ENCODE results near the gene PLPPR1. TPM values are rescaled to one million over a fixed set of nuclear protein-coding genes. Genes with fewer than 3 reads are reported as not detected.

Gene PLPPR1
- total and polyA plus RNA-seq, 5 donors from 2014 or later: not detected

GRCh38 chr9:101367323-101367722 lies 338.8 kb downstream of the PLPPR1 start:
- Mint-ChIP-seq H3K27me3 (peaks cover 17% of the 10 kb centered on the region), H3K4me1 (no peaks in the 10 kb centered on the region), H3K36me3 (no peaks in the 10 kb centered on the region), H3K27ac (no peak overlapping the region), H3K9me3 (no peaks in the 10 kb centered on the region), H3K4me3 (no peak overlapping the region)
- ATAC-seq (ENCODE audit: low read depth in 2 of 2): no peak
- no peaks in the 10 kb centered on the region for H3K36me3 ChIP-seq (ENCODE audit: control insufficient read depth, insufficient read depth, low read length)
- DNase-seq: no peak
- no peak overlapping the region for H3K4me3 ChIP-seq (ENCODE audit: low read depth, low read length)
- H3K27ac ChIP-seq (ENCODE audit: insufficient read depth, low read length, poor library complexity, severe bottlenecking): no peak overlapping the region
- peaks cover 6% of the 10 kb centered on the region for H3K27me3 ChIP-seq (ENCODE audit: control insufficient read depth, insufficient read depth, low read length)
- H3K9me3 ChIP-seq (ENCODE audit: control insufficient read depth in 2 of 2, low read length in 2 of 2): no peaks in the 10 kb centered on the region
- no peaks in the 10 kb centered on the region for H3K4me1 ChIP-seq (ENCODE audit: control insufficient read depth, insufficient read depth, low read length, poor library complexity, severe bottlenecking)

- Mint-ChIP-seq H3K27me3 (peaks cover 15% of the 10 kb centered on the region), H3K36me3 (no peaks in the 10 kb centered on the region), H3K4me1 (no peaks in the 10 kb centered on the region), H3K9me3 (no peaks in the 10 kb centered on the region), H3K4me3 (no peak overlapping the region), H3K27ac (no peak overlapping the region)
- Histone ChIP-seq H3K27ac (ENCODE audit: insufficient read depth, low read length, poor library complexity, severe bottlenecking) (no peak overlapping the region), H3K27me3 (ENCODE audit: control insufficient read depth, insufficient read depth, low read length) (peaks cover 6% of the 10 kb centered on the region), H3K4me3 (ENCODE audit: low read depth, low read length) (no peak overlapping the region), H3K36me3 (ENCODE audit: control insufficient read depth, insufficient read depth, low read length) (no peaks in the 10 kb centered on the region), H3K9me3 (ENCODE audit: control insufficient read depth in 2 of 2, low read length in 2 of 2) (no peaks in the 10 kb centered on the region), H3K4me1 (ENCODE audit: control insufficient read depth, insufficient read depth, low read length, poor library complexity, severe bottlenecking) (no peaks in the 10 kb centered on the region)
- no peak for ATAC-seq (ENCODE audit: low read depth in 2 of 2)
- DNase-seq: no peak
Observed at GRCh38 chr9:101369286-101369685, 340.8 kb downstream of the PLPPR1 start.

GRCh38 chr9:101369884-101370531 lies 341.5 kb downstream of the PLPPR1 start:
- no peaks in the 10 kb centered on the region for H3K4me1 ChIP-seq (ENCODE audit: control insufficient read depth, insufficient read depth, low read length, poor library complexity, severe bottlenecking)
- H3K27me3 ChIP-seq (ENCODE audit: control insufficient read depth, insufficient read depth, low read length): peaks cover 6% of the 10 kb centered on the region
- H3K4me3 ChIP-seq (ENCODE audit: low read depth, low read length): no peak overlapping the region
- DNase-seq (no peak), ATAC-seq (ENCODE audit: low read depth in 2 of 2) (no peak)
- H3K4me3 Mint-ChIP-seq: no peak overlapping the region
- no peak overlapping the region for H3K27ac ChIP-seq (ENCODE audit: insufficient read depth, low read length, poor library complexity, severe bottlenecking)
- peaks cover 11% of the 10 kb centered on the region for H3K27me3 Mint-ChIP-seq
- H3K9me3 Mint-ChIP-seq: no peaks in the 10 kb centered on the region
- no peaks in the 10 kb centered on the region for H3K36me3 ChIP-seq (ENCODE audit: control insufficient read depth, insufficient read depth, low read length)
- H3K4me1 Mint-ChIP-seq: no peaks in the 10 kb centered on the region
- no peaks in the 10 kb centered on the region for H3K36me3 Mint-ChIP-seq
- no peak overlapping the region for H3K27ac Mint-ChIP-seq
- H3K9me3 ChIP-seq (ENCODE audit: control insufficient read depth in 2 of 2, low read length in 2 of 2): no peaks in the 10 kb centered on the region

GRCh38 chr9:101371813-101372212 lies 343.3 kb downstream of the PLPPR1 start:
- no peaks in the 10 kb centered on the region for H3K36me3 ChIP-seq (ENCODE audit: control insufficient read depth, insufficient read depth, low read length)
- H3K9me3 ChIP-seq (ENCODE audit: control insufficient read depth in 2 of 2, low read length in 2 of 2): no peaks in the 10 kb centered on the region
- H3K4me1 Mint-ChIP-seq: no peaks in the 10 kb centered on the region
- DNase-seq (no peak), ATAC-seq (ENCODE audit: low read depth in 2 of 2) (no peak)
- H3K36me3 Mint-ChIP-seq: no peaks in the 10 kb centered on the region
- H3K4me3 Mint-ChIP-seq: no peak overlapping the region
- H3K27me3 Mint-ChIP-seq: peaks cover 9% of the 10 kb centered on the region
- H3K27ac ChIP-seq (ENCODE audit: insufficient read depth, low read length, poor library complexity, severe bottlenecking): no peak overlapping the region
- no peaks in the 10 kb centered on the region for H3K4me1 ChIP-seq (ENCODE audit: control insufficient read depth, insufficient read depth, low read length, poor library complexity, severe bottlenecking)
- no peak overlapping the region for H3K27ac Mint-ChIP-seq
- H3K27me3 ChIP-seq (ENCODE audit: control insufficient read depth, insufficient read depth, low read length): peaks cover 6% of the 10 kb centered on the region
- no peak overlapping the region for H3K4me3 ChIP-seq (ENCODE audit: low read depth, low read length)
- H3K9me3 Mint-ChIP-seq: no peaks in the 10 kb centered on the region

- Mint-ChIP-seq H3K36me3 (no peaks in the 10 kb centered on the region), H3K4me3 (no peak overlapping the region), H3K27ac (no peak overlapping the region), H3K4me1 (no peaks in the 10 kb centered on the region), H3K9me3 (peaks cover 0 to 2% (median 0%) of the 10 kb centered on the region in 7 donors), H3K27me3 (peaks cover 6% of the 10 kb centered on the region)
- Histone ChIP-seq H3K4me3 (ENCODE audit: low read depth, low read length) (no peak overlapping the region), H3K27me3 (ENCODE audit: control insufficient read depth, insufficient read depth, low read length) (peaks cover 6% of the 10 kb centered on the region), H3K27ac (ENCODE audit: insufficient read depth, low read length, poor library complexity, severe bottlenecking) (no peak overlapping the region), H3K9me3 (ENCODE audit: control insufficient read depth in 2 of 2, low read length in 2 of 2) (no peaks in the 10 kb centered on the region), H3K4me1 (ENCODE audit: control insufficient read depth, insufficient read depth, low read length, poor library complexity, severe bottlenecking) (no peaks in the 10 kb centered on the region), H3K36me3 (ENCODE audit: control insufficient read depth, insufficient read depth, low read length) (no peaks in the 10 kb centered on the region)
- DNase-seq (no peak), ATAC-seq (ENCODE audit: low read depth in 2 of 2) (no peak)
Observed at GRCh38 chr9:101372327-101373118, 344.0 kb downstream of the PLPPR1 start.
